Uterus (tissue), 4 donors: Measurements from ENCODE around the gene HOXC6. TPM values are rescaled to one million over a fixed set of nuclear protein-coding genes. Genes with fewer than 3 reads are reported as not detected.

ENCODE experiments used
- DNase-seq, 2 donors: peaks; one replicate each; pipeline ENCODE4 v3.0.0-alpha.2; 2019 to 2020
- H3K27ac ChIP-seq, 2 donors: fragments of 200-600 bp; sonication (generic); 1 replicate in 1 of 2; 2 replicates in 1 of 2; pipeline ENCODE4 v1.5.1; 2016 to 2018
- H3K27me3 ChIP-seq, 2 donors: fragments of 200-600 bp; sonication (generic); one replicate each; pipeline ENCODE4 v1.5.1; 2018 to 2019; ENCODE audit warnings: control low read depth in 1 of 2
- H3K36me3 ChIP-seq, 2 donors: fragments of 200-600 bp; sonication (generic); one replicate each; pipeline ENCODE4 v1.5.1; 2019; ENCODE audit warnings: control low read depth in 1 of 2
- H3K4me1 ChIP-seq, 2 donors: fragments of 200-600 bp; sonication (generic); one replicate each; pipeline ENCODE4 v1.5.1; 2018 to 2019; ENCODE audit warnings: control low read depth in 1 of 2
- H3K4me3 ChIP-seq, 2 donors: fragments of 200-600 bp; sonication (generic); 1 replicate in 1 of 2; 2 replicates in 1 of 2; pipeline ENCODE4 v1.5.1; 2018 to 2019; ENCODE audit warnings: mild to moderate bottlenecking in 1 of 2
- H3K9me3 ChIP-seq, 2 donors: fragments of 200-600 bp; sonication (generic); one replicate each; pipeline ENCODE4 v1.5.1; 2019; ENCODE audit warnings: control low read depth in 1 of 2
- CTCF ChIP-seq, 4 experiments: fragments of 200-600 bp in 2 of 4; fragments of 450-650 bp in 2 of 4; sonication (generic) in 2 of 4; IDR thresholded peaks; one replicate each; pipeline ENCODE4 v1.5.1; 2016 to 2019; ENCODE audit warnings: antibody characterized with exemption in 4 of 4, mild to moderate bottlenecking in 2 of 4, moderate library complexity in 1 of 4
- POLR2A ChIP-seq, 2 donors: fragments of 450-650 bp; IDR thresholded peaks; one replicate each; pipeline ENCODE4 v1.6.1; 2016; ENCODE audit warnings: antibody characterized with exemption in 2 of 2, mild to moderate bottlenecking in 1 of 2, moderate library complexity in 1 of 2
- intact Hi-C: fragments of 100-400 bp; cut with DNase I; formaldehyde crosslinking; loops from one replicate; pipeline ENCODE4 v1.15.1; 2023; ENCODE audit warnings: low total_unique reads
- total RNA-seq, 4 donors: library from RNA; depleted of rRNA in 3 of 4; stranded (reverse); fragments of >200 nt in 3 of 4; gene quantifications; one replicate each; pipeline versions ENCODE4 v1.1.0 to v1.2.4, GENCODE V29; 2014 to 2023
- donor health status: DM: yes; HTN: yes; CAD: no.

HOXC6 gene
- total RNA-seq, 4 donors from 2014 or later, result 1.2 to 20.4 (median 2.1) TPM; not detected in 1

GRCh38 chr12:54042970-54043853, 15.0 kb downstream of the HOXC6 start:
- Histone ChIP-seq H3K4me1 (peaks cover 0 to 11% of the 10 kb centered on the region in 2 donors), H3K27me3 (peaks cover 0 to 39% of the 10 kb centered on the region in 2 donors), H3K4me3 (no peak overlapping the region), H3K36me3 (no peaks in the 10 kb centered on the region), H3K27ac (no peak overlapping the region), H3K9me3 (no peaks in the 10 kb centered on the region)
- intact Hi-C loops, result no loop called here
- no peak for DNase-seq
- TF ChIP-seq POLR2A (IDR thresholded peaks at IDR 0.05), result no peak
- TF ChIP-seq CTCF (IDR thresholded peaks at IDR 0.05), result no peak

DNA sequence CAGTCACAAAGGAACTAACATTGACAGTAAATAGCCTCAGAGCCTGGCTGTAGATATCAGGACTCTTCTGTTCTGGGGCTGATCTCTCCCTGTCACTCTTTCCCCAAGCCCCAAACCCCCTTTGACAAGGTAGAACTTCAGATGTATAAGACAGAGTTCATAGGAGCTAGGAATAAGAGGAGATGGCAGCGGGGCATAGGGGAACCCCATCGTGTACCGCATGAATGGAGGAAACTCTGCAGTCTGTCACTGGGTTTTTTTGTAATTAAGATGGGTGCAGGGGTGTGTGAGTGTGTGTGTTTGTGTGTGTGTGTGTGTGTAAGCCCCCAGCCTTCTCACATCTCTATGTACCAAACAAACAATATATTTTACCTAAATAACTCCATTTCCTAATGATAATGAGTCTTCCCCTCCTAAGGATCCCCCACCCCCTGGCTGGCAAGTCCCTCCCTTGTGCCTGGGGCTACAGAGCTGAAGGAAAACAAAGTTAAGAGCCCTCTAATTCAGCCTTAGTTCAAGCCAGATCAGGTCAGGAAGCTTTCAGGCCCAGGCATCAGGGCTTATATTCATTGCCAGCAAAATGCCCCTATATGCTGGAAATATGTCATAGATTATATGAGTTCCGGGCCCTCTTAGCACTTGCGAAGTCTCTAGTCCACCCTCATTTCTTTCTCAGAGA, 16.3 kb downstream of the HOXC6 start:
- intact Hi-C loops, result no loop called here
- TF ChIP-seq POLR2A (IDR thresholded peaks at IDR 0.05) (no peak), CTCF (IDR thresholded peaks at IDR 0.05) (no peak)
- Histone ChIP-seq H3K36me3 (no peaks in the 10 kb centered on the region), H3K27me3 (peaks cover 0 to 47% of the 10 kb centered on the region in 2 donors), H3K9me3 (no peaks in the 10 kb centered on the region), H3K4me1 (peaks cover 0 to 11% of the 10 kb centered on the region in 2 donors), H3K4me3 (no peak overlapping the region), H3K27ac (no peak overlapping the region)
- no peak for DNase-seq

DNA sequence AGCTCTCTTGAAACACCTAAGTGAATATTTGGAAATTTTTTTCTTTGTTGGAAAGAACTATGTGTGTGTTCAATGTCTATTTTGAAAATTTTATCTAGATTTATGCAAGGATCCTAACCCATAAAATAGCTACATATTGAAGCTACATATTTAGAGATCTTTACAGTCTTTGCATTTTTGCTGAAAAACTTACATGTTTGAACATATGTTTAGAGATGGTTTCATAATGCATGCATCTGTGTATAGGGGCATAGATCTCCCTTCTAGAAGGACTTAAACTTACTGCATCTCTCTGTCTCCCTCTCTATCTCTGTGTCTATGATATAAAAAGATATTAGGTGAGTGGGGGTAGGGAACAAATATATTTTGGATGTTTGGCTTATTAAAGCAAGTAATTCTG, 17.2 kb downstream of the HOXC6 start:
- Histone ChIP-seq H3K4me3 (no peak overlapping the region), H3K9me3 (no peaks in the 10 kb centered on the region), H3K4me1 (peaks cover 0 to 11% of the 10 kb centered on the region in 2 donors), H3K27me3 (peaks cover 0 to 55% of the 10 kb centered on the region in 2 donors), H3K27ac (no peak overlapping the region), H3K36me3 (no peaks in the 10 kb centered on the region)
- no peak for DNase-seq
- intact Hi-C loops, result no loop called here
- no peak for TF ChIP-seq CTCF (IDR thresholded peaks at IDR 0.05)

- TF ChIP-seq CTCF (IDR thresholded peaks at IDR 0.05) (no peak), POLR2A (IDR thresholded peaks at IDR 0.05) (no peak)
- H3K4me1 ChIP-seq, result peaks cover 0 to 11% of the 10 kb centered on the region in 2 donors
- no peaks in the 10 kb centered on the region for H3K36me3 ChIP-seq
- no peak for DNase-seq
- intact Hi-C loops, result no loop called here
- no peaks in the 10 kb centered on the region for H3K9me3 ChIP-seq
- no peak overlapping the region for H3K27ac ChIP-seq
- H3K27me3 ChIP-seq, result peaks cover 0 to 58% of the 10 kb centered on the region in 2 donors
- H3K4me3 ChIP-seq, result no peak overlapping the region
Measured at GRCh38 chr12:54045868-54046521, 17.8 kb downstream of the HOXC6 start.
